Karpas-422 (cell line): ENCODE results near the gene DENND2C. TPM values are rescaled to one million over a fixed set of nuclear protein-coding genes. Genes with fewer than 3 reads are reported as not detected.

ENCODE experiments used
- DNase-seq: peaks from one replicate; pipeline ENCODE4 v3.0.0-alpha.2; 2015
- H2AFZ ChIP-seq: fragments of 200-600 bp; sonication (generic); 2 replicates; pipeline ENCODE4 v1.6.1; 2014; ENCODE audit warnings: antibody characterized with exemption, low read length, mixed read lengths
- H3K27ac ChIP-seq: fragments of 200-600 bp; sonication (generic); 2 replicates; pipeline ENCODE4 v1.5.1; 2014; ENCODE audit warnings: mild to moderate bottlenecking, low read length, moderate library complexity
- H3K27me3 ChIP-seq: fragments of 200-600 bp; sonication (generic); 2 replicates; pipeline ENCODE4 v1.6.1; 2014; ENCODE audit warnings: low read length, mixed read lengths
- H3K36me3 ChIP-seq: fragments of 200-600 bp; sonication (generic); 2 replicates; pipeline ENCODE4 v1.6.1; 2014; ENCODE audit warnings: low read length, mixed read lengths; ENCODE audit not compliant: insufficient read depth
- H3K4me1 ChIP-seq: fragments of 200-600 bp; sonication (generic); 2 replicates; pipeline ENCODE4 v1.6.1; 2014; ENCODE audit warnings: mild to moderate bottlenecking, low read length, mixed read lengths
- H3K4me2 ChIP-seq: fragments of 200-600 bp; sonication (generic); 2 replicates; pipeline ENCODE4 v1.6.1; 2014; ENCODE audit warnings: low read length, low read depth, mild to moderate bottlenecking; ENCODE audit not compliant: poor library complexity, severe bottlenecking
- H3K4me3 ChIP-seq: fragments of 200-600 bp; sonication (generic); 2 replicates; pipeline ENCODE4 v1.5.1; 2014; ENCODE audit warnings: mild to moderate bottlenecking, antibody characterized with exemption, low read length, mixed read lengths
- H3K79me2 ChIP-seq: fragments of 200-600 bp; sonication (generic); 2 replicates; pipeline ENCODE4 v1.6.1; 2014; ENCODE audit warnings: mild to moderate bottlenecking, low read length, mixed read lengths
- H3K9ac ChIP-seq: fragments of 200-600 bp; sonication (generic); 2 replicates; pipeline ENCODE4 v1.6.0; 2014; ENCODE audit warnings: low read length
- H3K9me2 ChIP-seq: fragments of 200-600 bp; sonication (generic), shearing (Covaris generic); replicated peaks from 2 replicates; pipeline ENCODE4 v1.6.0; 2014; ENCODE audit warnings: mild to moderate bottlenecking, low read length, moderate library complexity; ENCODE audit not compliant: insufficient read depth
- H3K9me3 ChIP-seq: fragments of 300-700, 200-600 bp; sonication (generic); 2 replicates; pipeline ENCODE4 v1.6.1; 2014; ENCODE audit warnings: low read length, mixed read lengths
- H4K20me1 ChIP-seq: fragments of 200-600 bp; sonication (generic); 2 replicates; pipeline ENCODE4 v1.6.1; 2014; ENCODE audit warnings: mild to moderate bottlenecking, antibody characterized with exemption, low read length, low read depth; ENCODE audit not compliant: insufficient read depth
- total RNA-seq: library from RNA; depleted of rRNA; stranded (reverse); fragments of >200 nt; shearing (Covaris generic); gene quantifications from 2 replicates; pipeline ENCODE4 v1.2.3, GENCODE V29; 2014; ENCODE audit warnings: low replicate concordance

The DENND2C gene
- total RNA-seq, 1 experiment from 2014 or later = 0.60 TPM

- DNase-seq = peak; percentile 45
- Histone ChIP-seq H3K9me2 (no peaks in the 10 kb centered on the region), H3K27me3 (no peaks in the 10 kb centered on the region), H2AFZ (no peak overlapping the region), H3K36me3 (no peaks in the 10 kb centered on the region), H3K9ac (no peak overlapping the region), H3K79me2 (no peaks in the 10 kb centered on the region), H3K27ac (no peak overlapping the region), H3K4me3 (no peak overlapping the region), H3K9me3 (no peaks in the 10 kb centered on the region), H4K20me1 (no peaks in the 10 kb centered on the region), H3K4me2 (no peak overlapping the region), H3K4me1 (peaks cover 13% of the 10 kb centered on the region)
Observed at GRCh38 chr1:114671011-114671938, 1.4 kb upstream of the DENND2C start.

GRCh38 chr1:114670083-114671010 is 498 bp upstream of the DENND2C start:
- Histone ChIP-seq H3K9ac (peak overlapping the region; percentile 50), H2AFZ (peak overlapping the region; percentile 97), H3K4me1 (peaks cover 13% of the 10 kb centered on the region), H3K36me3 (no peaks in the 10 kb centered on the region), H3K9me2 (no peaks in the 10 kb centered on the region), H4K20me1 (no peaks in the 10 kb centered on the region), H3K79me2 (no peaks in the 10 kb centered on the region), H3K27me3 (no peaks in the 10 kb centered on the region), H3K4me2 (peak overlapping the region; percentile 83), H3K27ac (no peak overlapping the region), H3K4me3 (peak overlapping the region; percentile 70), H3K9me3 (no peaks in the 10 kb centered on the region)
- DNase-seq = peak; percentile 93

GRCh38 chr1:114668784-114669561 is 876 bp downstream of the DENND2C start:
- Histone ChIP-seq H3K4me2 (peak overlapping the region; percentile 83), H2AFZ (peak overlapping the region; percentile 79), H3K27ac (no peak overlapping the region), H3K4me3 (peak overlapping the region; percentile 70), H3K9me2 (no peaks in the 10 kb centered on the region), H4K20me1 (no peaks in the 10 kb centered on the region), H3K9me3 (no peaks in the 10 kb centered on the region), H3K36me3 (no peaks in the 10 kb centered on the region), H3K4me1 (peaks cover 13% of the 10 kb centered on the region), H3K27me3 (no peaks in the 10 kb centered on the region), H3K9ac (peak overlapping the region; percentile 54), H3K79me2 (no peaks in the 10 kb centered on the region)
- no peak for DNase-seq

- DNase-seq = no peak
- H3K79me2 ChIP-seq = no peaks in the 10 kb centered on the region
- peaks cover 13% of the 10 kb centered on the region for H3K4me1 ChIP-seq
- no peak overlapping the region for H3K4me2 ChIP-seq
- no peak overlapping the region for H3K9ac ChIP-seq
- no peak overlapping the region for H3K27ac ChIP-seq
- no peaks in the 10 kb centered on the region for H3K9me2 ChIP-seq
- no peaks in the 10 kb centered on the region for H3K36me3 ChIP-seq
- H3K9me3 ChIP-seq = no peaks in the 10 kb centered on the region
- no peaks in the 10 kb centered on the region for H3K27me3 ChIP-seq
- H2AFZ ChIP-seq = no peak overlapping the region
- H4K20me1 ChIP-seq = no peaks in the 10 kb centered on the region
- H3K4me3 ChIP-seq = no peak overlapping the region
Observed at GRCh38 chr1:114668373-114668772, 1.5 kb downstream of the DENND2C start.

GRCh38 chr1:114666954-114667353 is 2.9 kb downstream of the DENND2C start:
- Histone ChIP-seq H3K79me2 (no peaks in the 10 kb centered on the region), H3K4me1 (peaks cover 13% of the 10 kb centered on the region), H3K36me3 (no peaks in the 10 kb centered on the region), H2AFZ (no peak overlapping the region), H3K27me3 (no peaks in the 10 kb centered on the region), H3K4me2 (no peak overlapping the region), H3K27ac (no peak overlapping the region), H3K4me3 (no peak overlapping the region), H3K9me2 (no peaks in the 10 kb centered on the region), H4K20me1 (no peaks in the 10 kb centered on the region), H3K9me3 (no peaks in the 10 kb centered on the region), H3K9ac (no peak overlapping the region)
- DNase-seq = no peak

- Histone ChIP-seq H3K9ac (no peak overlapping the region), H3K9me2 (no peaks in the 10 kb centered on the region), H3K9me3 (no peaks in the 10 kb centered on the region), H3K4me3 (no peak overlapping the region), H3K4me1 (no peaks in the 10 kb centered on the region), H3K36me3 (no peaks in the 10 kb centered on the region), H4K20me1 (no peaks in the 10 kb centered on the region), H2AFZ (no peak overlapping the region), H3K4me2 (no peak overlapping the region), H3K79me2 (no peaks in the 10 kb centered on the region), H3K27ac (no peak overlapping the region), H3K27me3 (no peaks in the 10 kb centered on the region)
- DNase-seq = no peak
Observed at GRCh38 chr1:114660238-114660637, 9.6 kb downstream of the DENND2C start.

GRCh38 chr1:114651893-114652292 is 18.0 kb downstream of the DENND2C start:
- Histone ChIP-seq H3K9ac (no peak overlapping the region), H3K27me3 (no peaks in the 10 kb centered on the region), H3K4me2 (no peak overlapping the region), H4K20me1 (no peaks in the 10 kb centered on the region), H3K4me1 (no peaks in the 10 kb centered on the region), H3K9me3 (no peaks in the 10 kb centered on the region), H3K9me2 (no peaks in the 10 kb centered on the region), H3K36me3 (no peaks in the 10 kb centered on the region), H3K4me3 (no peak overlapping the region), H3K27ac (no peak overlapping the region), H3K79me2 (no peaks in the 10 kb centered on the region), H2AFZ (no peak overlapping the region)
- DNase-seq = no peak
